Measurements from ENCODE around the gene AQP2. TPM values are rescaled to one million over a fixed set of nuclear protein-coding genes. Genes with fewer than 3 reads are reported as not detected.

AQP2 gene
- total RNA-seq (not detected in 2 replicates), polyA plus RNA-seq (not detected in 2 replicates), polyA minus RNA-seq (not detected in 2 replicates)
- total RNA-seq (2013): not detected

DNA sequence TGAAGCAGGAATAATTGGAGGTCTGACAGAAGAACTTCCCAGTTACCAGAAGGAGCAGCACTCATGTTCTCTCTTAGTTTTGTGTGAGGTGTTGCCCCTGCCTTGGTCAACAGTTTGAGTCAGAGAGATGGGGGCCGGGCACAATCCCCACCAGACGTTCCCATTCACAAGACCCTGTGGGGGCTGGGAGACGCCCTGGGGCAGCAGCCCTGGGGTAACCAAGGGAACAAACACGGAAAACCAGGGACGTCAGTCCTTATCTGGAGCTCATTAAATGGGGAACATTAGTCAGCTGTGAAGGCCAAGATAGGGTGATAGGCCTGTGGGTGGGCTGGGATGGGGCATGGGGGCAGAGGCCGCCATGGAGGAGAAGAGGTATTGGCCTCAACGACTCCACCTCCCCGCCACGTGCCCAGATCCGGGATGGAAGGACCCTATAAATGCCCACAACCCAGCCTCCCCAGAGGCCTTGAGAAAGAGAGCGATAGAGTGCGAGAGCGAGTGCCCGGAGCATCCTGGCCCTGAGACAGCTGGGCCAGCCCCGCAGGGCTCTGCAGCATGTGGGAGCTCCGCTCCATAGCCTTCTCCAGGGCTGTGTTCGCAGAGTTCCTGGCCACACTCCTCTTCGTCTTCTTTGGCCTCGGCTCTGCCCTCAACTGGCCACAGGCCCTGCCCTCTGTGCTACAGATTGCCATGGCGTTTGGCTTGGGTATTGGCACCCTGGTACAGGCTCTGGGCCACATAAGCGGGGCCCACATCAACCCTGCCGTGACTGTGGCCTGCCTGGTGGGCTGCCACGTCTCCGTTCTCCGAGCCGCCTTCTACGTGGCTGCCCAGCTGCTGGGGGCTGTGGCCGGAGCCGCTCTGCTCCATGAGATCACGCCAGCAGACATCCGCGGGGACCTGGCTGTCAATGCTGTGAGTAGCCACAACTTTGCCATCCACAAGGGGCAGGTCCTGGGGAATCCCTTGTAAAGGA is at the start of gene AQP2:
Gene AQP2 (plus strand): TSS at position 465 of the 979 bp plus-strand sequence. CDS start 94 bp downstream, at position 559.
- Mint-ChIP-seq H3K4me3 (no peak within 1 kb of the TSS), H3K27ac (no peak within 1 kb of the TSS), H3K27me3 (peaks cover 21% of the 10 kb centered on the region), H3K9me3 (ENCODE audit: insufficient read depth) (no peaks in the 10 kb centered on the region), H3K4me1 (peaks cover 5% of the 10 kb centered on the region)
- ChIA-PET CTCF (interaction anchor here (1.7 kb wide), 1 partner anchor 16 kb away, joined by 7 read pairs; no protein-coding TSS in a partner anchor), POLR2A (no interaction called here)
- no peaks in the 10 kb centered on the region for H3K9me3 ChIP-seq (ENCODE audit: control extremely low read depth in 1 of 3, control insufficient read depth in 2 of 3, insufficient read depth in 1 of 3, low read length in 2 of 3)
- H3K4me3 ChIP-seq (ENCODE audit: control extremely low read depth in 1 of 5, extremely low read depth in 1 of 5, insufficient read depth in 1 of 5, low read depth in 2 of 5, low read length in 4 of 5): no peak within 1 kb of the TSS
- H3K9ac ChIP-seq (ENCODE audit: low read length): no peak within 1 kb of the TSS
- ATAC-seq (ENCODE audit: low read depth): no peak
- no peak within 1 kb of the TSS for H2AFZ ChIP-seq (ENCODE audit: insufficient read depth, low read depth, low read length, poor library complexity, severe bottlenecking)
- intact Hi-C loops (cut with micrococcal nuclease): no loop called here
- no peaks in the 10 kb centered on the region for H3K79me2 ChIP-seq (ENCODE audit: control insufficient read depth, insufficient read depth, low read length)
- H3K4me2 ChIP-seq (replicated peaks; ENCODE audit: low read depth, low read length, poor library complexity, severe bottlenecking): no peak within 1 kb of the TSS
- no peaks in the 10 kb centered on the region for H3K36me3 ChIP-seq (replicated peaks in 1 of 2; ENCODE audit: control extremely low read depth in 1 of 2, control insufficient read depth in 1 of 2, extremely low read depth in 1 of 2, insufficient read depth in 2 of 2, low read length in 1 of 2)
- peaks cover 0 to 38% (median 14%) of the 10 kb centered on the region in 4 experiments for H3K27me3 ChIP-seq (replicated peaks in 1 of 4; ENCODE audit: control extremely low read depth in 1 of 4, control insufficient read depth in 3 of 4, insufficient read depth in 4 of 4, low read length in 3 of 4)
- peaks cover 0 to 5% of the 10 kb centered on the region in 2 donors for H3K4me1 ChIP-seq (ENCODE audit: control insufficient read depth in 2 of 2, insufficient read depth in 2 of 2, low read length in 2 of 2)
- DNase-seq: no peak
- H3K27ac ChIP-seq (ENCODE audit: low read length in 2 of 2): no peak within 1 kb of the TSS
- WGBS (ENCODE audit: insufficient coverage): 87% methylated on average over 30 of the region's 32 CpGs
- no peaks in the 10 kb centered on the region for H4K20me1 ChIP-seq (ENCODE audit: control insufficient read depth, insufficient read depth, low read length, poor library complexity, severe bottlenecking)
- TF ChIP-seq, protein P1, sequence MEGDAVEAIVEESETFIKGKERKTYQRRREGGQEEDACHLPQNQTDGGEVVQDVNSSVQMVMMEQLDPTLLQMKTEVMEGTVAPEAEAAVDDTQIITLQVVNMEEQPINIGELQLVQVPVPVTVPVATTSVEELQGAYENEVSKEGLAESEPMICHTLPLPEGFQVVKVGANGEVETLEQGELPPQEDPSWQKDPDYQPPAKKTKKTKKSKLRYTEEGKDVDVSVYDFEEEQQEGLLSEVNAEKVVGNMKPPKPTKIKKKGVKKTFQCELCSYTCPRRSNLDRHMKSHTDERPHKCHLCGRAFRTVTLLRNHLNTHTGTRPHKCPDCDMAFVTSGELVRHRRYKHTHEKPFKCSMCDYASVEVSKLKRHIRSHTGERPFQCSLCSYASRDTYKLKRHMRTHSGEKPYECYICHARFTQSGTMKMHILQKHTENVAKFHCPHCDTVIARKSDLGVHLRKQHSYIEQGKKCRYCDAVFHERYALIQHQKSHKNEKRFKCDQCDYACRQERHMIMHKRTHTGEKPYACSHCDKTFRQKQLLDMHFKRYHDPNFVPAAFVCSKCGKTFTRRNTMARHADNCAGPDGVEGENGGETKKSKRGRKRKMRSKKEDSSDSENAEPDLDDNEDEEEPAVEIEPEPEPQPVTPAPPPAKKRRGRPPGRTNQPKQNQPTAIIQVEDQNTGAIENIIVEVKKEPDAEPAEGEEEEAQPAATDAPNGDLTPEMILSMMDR (IDR thresholded peaks at IDR 0.05): no peak
- TF ChIP-seq EZH2 (IDR thresholded peaks at IDR 0.05; ENCODE audit: borderline replicate concordance, insufficient read depth, low read depth, low read length, poor library complexity, severe bottlenecking): no peak

GRCh38 chr12:49901026-49901425 is 49.5 kb upstream of the AQP2 start:
- DNase-seq (no peak), ATAC-seq (ENCODE audit: low read depth) (no peak)
- intact Hi-C loops (cut with micrococcal nuclease): no loop called here
- Mint-ChIP-seq H3K27ac (no peak overlapping the region), H3K4me1 (peaks cover 12% of the 10 kb centered on the region), H3K27me3 (peaks cover 40% of the 10 kb centered on the region), H3K4me3 (no peak overlapping the region), H3K9me3 (ENCODE audit: insufficient read depth) (no peaks in the 10 kb centered on the region)
- Histone ChIP-seq H3K9ac (ENCODE audit: low read length) (no peak overlapping the region), H3K4me3 (ENCODE audit: control extremely low read depth in 1 of 5, extremely low read depth in 1 of 5, insufficient read depth in 1 of 5, low read depth in 2 of 5, low read length in 4 of 5) (no peak overlapping the region), H3K36me3 (replicated peaks in 1 of 2; ENCODE audit: control extremely low read depth in 1 of 2, control insufficient read depth in 1 of 2, extremely low read depth in 1 of 2, insufficient read depth in 2 of 2, low read length in 1 of 2) (no peaks in the 10 kb centered on the region), H3K27ac (ENCODE audit: low read length in 2 of 2) (no peak overlapping the region), H3K4me1 (ENCODE audit: control insufficient read depth in 2 of 2, insufficient read depth in 2 of 2, low read length in 2 of 2) (peaks cover 11% of the 10 kb centered on the region in 2 donors), H3K27me3 (replicated peaks in 1 of 4; ENCODE audit: control extremely low read depth in 1 of 4, control insufficient read depth in 3 of 4, insufficient read depth in 4 of 4, low read length in 3 of 4) (peaks cover 0 to 31% (median 6%) of the 10 kb centered on the region in 4 experiments), H3K4me2 (replicated peaks; ENCODE audit: low read depth, low read length, poor library complexity, severe bottlenecking) (no peak overlapping the region), H3K9me3 (ENCODE audit: control extremely low read depth in 1 of 3, control insufficient read depth in 2 of 3, insufficient read depth in 1 of 3, low read length in 2 of 3) (no peaks in the 10 kb centered on the region), H2AFZ (ENCODE audit: insufficient read depth, low read depth, low read length, poor library complexity, severe bottlenecking) (no peak overlapping the region), H4K20me1 (ENCODE audit: control insufficient read depth, insufficient read depth, low read length, poor library complexity, severe bottlenecking) (no peaks in the 10 kb centered on the region), H3K79me2 (ENCODE audit: control insufficient read depth, insufficient read depth, low read length) (no peaks in the 10 kb centered on the region)
- WGBS (ENCODE audit: insufficient coverage): no CpG with 5 or more reads among the region's 4 CpGs
- ChIA-PET CTCF (interaction anchor here (1.0 kb wide), 1 partner anchor 66 kb away, joined by 3 read pairs; no protein-coding TSS in a partner anchor), POLR2A (no interaction called here)
- TF ChIP-seq, protein P1 (IDR thresholded peaks at IDR 0.05): no peak
- no peak for TF ChIP-seq EZH2 (IDR thresholded peaks at IDR 0.05; ENCODE audit: borderline replicate concordance, insufficient read depth, low read depth, low read length, poor library complexity, severe bottlenecking)
